NCI-H774 (cell line): ENCODE data around the gene KRT80.

Experiments
- DNase-seq: peaks from one replicate; lab custom pipeline; 2025; lab: John Stamatoyannopoulos, UW

Gene KRT80

DNA sequence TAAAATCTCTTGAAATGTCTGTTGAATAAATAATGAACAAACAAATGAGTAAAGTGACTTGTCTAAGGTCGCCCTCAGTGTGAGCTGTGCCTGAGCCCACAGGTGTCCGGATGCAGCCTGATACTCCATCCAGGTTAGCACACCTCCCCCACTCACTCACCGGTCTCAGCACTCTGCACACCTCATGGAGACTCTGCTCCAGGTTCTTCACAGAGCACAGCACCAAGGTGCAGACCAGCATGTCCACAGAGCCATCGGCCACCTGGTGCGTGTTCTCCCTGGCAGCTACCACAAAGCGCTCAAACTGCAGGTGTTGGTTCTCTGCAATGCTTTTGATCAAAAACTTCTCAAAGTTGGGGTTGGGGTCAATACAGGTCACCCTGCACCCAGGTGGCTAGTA, 37.1 kb upstream of the KRT80 start:
- DNase-seq = no peak

DNA sequence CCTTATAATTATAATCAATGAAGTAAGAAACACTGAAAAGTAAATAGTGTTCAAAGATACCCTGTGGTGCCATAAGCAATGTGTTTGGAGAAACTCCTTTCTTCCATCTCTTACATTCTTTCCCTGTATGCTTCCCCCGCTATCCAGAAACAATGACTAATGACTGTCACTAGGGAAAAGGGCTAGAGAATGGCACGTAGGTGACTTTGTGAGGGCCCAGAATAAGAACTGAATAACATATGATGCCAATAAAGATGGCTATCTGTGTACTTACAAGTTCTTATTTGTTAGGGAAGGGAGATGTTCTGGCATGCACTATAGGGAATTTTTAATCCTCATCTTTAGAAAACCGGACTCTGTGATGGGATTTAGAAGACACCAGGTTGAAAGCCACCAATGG, 36.6 kb upstream of the KRT80 start:
- DNase-seq = no peak

DNA sequence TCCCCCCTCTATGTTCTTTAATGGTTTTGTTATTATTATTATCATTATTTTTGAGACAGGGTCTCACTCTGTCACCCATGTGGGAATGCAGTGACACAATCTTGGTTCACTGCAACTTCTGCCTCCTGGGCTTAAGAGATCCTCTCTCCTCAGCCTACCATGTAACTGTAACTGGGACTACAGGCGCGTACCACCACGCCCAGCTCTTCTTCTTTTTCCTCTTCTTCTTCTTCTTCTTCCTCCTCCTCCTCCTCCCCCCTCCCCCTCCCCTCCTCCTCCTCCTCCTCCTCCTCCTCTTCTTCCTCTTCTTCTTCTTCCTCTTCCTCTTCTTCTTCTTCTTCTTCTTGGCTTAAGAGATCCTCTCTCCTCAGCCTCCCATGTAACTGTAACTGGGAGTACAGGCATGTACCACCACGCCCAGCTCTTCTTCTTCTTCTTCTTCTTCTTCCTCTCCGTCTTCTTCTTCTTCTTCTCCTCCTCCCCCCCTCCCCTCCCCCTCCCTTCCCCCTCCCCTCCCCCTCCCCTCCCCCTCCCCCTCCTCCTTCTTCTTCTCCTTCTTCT, 35.9 kb upstream of the KRT80 start:
- DNase-seq = no peak

DNA sequence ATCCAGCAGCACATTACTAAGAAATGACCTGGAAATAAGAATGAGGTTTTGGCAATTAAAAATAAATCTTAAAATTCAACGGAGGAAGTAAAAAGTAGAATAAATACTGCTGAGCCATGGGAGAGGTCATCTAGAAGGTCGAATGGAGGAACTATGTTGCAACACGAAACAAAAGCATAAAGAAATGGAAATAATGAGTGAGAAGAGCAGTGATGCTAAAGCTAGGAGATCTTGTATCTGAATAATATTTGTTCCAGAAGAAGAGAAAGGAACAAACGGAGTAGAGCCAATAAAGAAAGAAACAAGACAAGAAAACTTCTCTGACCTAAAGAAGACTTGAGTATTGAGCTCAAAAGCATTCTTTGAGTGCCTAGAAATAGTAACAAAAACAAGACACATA, 34.6 kb upstream of the KRT80 start:
- no peak for DNase-seq

DNA sequence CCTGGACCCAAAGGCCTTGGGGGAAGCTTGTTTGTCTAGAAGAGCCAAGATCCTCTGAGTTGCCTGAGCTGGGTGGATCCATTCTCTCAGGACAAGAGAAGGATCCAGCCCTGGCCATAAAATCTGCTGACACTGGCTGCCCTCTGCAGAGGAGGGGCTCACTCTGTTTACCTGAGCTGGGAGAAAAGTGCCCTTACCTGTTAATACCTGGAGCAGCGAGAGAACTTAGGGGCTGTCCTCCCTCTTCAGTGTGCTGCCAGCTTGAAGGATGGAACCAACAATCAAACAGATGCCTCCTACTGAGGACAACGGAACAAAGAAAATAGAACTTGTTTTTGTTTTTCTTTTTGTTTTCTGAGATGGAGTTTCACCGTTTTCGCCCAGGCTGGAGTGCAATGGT, 33.9 kb upstream of the KRT80 start:
- no peak for DNase-seq

DNA sequence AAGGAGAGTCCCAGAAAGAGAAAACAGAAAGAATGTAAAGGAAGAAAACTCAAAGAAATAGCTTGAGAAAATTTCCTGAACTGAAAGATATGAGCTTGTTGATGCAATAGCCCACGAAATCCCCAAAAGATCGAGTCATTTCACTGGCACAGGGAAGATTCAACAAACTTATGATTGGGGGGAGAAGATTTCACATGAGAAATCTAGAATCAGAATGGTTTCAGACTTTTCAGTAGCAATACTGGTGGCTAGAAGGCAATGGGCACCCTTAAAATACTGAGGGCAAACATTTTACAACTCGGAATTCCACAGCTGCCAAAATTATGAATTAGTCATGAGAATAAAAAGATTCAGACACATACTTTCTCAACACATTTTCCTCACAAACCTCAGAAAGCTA, 32.3 kb upstream of the KRT80 start:
- DNase-seq = no peak

DNA sequence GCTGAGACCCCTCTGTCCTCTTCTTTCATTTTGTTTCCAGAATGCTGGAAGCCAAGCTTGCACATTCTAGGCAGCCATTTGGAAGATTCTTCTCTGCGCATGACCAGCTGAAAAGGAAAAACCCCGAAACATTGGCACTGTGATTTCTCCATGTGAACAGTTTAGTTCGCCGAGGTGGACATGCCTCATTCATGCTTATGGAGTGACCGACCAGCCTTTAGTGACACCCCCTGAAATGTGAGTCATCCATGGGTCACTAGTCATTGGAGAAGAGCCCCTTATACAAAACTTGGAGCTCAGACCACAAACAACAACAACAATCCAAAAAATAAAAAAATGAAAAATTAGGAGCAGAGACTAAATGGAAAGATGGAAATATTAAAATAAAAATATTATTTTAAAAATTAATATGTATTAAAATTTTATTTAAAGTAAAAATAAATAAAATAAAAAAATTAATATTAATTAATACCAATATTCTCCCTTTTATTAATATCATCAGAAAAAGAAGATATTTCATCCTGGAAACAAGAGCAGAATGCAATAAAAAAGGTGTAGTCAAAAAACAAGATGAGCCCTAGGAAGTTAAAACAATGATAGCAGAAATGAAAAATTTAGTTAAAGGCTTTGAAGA, 31.7 kb upstream of the KRT80 start:
- no peak for DNase-seq

DNA sequence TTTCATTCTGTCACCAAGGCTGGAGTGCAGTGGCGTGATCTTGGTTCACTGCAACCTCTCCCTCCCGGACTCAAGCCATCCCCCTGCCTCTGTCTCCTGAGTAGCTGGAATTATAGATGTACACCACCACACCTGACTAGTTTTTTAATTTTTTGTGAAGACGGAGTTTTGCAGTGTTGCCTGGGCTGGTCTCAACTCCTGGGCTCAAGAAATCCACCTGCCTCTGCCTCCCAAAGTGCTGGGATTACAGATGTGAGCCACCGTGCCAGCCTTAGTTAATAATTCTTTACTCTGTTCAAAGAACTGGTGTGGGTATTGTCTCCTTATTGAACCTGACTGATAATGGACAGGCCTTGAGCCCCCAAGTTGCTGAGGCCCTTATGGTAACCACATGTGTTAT, 30.9 kb upstream of the KRT80 start:
- DNase-seq = no peak

DNA sequence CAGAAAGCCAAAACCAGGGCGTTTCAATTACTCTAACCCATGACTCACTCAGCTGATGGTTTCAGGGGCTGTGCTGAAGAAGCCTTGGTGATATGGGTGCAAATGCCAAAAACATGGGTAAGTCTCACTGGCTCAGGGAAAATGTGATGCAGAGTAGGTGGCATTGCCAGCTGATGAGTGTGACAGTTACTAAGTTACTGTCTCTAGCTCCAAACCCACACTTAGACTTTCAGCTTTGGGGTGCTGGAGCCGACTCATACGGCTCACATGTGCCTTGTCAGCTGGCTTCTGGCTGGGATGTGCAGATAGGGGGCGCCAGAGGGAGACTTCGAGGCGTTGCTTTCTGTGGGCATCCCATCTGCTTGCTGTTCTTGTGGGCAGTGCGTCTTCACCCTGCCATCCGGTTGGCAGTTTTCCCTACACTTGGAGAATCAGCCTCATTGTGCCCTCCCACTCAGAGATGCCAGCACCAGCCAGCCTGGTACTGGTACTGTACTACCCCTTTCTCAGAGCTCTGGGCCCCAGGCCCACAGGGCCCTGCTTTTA, 30.2 kb upstream of the KRT80 start:
- DNase-seq = peak; percentile 59

DNA sequence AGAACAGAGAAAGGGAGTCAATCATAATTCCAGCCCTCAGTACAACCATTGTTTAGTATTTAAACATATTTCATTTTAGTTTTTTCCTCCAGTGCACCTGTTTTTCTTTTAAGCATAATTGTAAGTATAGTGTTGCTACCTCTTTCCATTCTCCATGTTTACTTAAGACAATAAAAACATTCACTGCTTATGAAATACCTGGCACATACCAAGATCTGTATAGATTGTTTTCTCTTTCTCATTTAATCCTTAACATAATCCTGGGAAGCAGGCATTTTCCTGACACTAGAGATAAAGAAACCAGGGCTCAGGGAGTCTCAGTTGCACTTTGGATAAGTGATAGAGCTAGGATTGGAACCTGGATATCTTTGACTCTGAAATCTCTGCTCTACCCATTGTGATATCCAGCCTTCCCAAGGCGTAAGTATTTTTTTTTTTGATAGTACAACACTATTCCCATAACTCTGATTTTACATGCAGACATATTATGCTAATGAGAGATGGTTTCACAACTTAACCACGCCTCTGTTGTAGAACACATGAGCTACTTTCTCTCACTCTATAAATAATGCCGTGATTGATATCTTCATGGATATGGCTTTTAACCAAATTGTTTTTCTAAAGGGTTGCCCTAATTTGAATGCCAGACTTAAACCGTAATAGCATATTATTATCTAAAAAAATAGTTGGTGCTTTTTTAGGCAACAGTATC, 29.4 kb upstream of the KRT80 start:
- DNase-seq = no peak

DNA sequence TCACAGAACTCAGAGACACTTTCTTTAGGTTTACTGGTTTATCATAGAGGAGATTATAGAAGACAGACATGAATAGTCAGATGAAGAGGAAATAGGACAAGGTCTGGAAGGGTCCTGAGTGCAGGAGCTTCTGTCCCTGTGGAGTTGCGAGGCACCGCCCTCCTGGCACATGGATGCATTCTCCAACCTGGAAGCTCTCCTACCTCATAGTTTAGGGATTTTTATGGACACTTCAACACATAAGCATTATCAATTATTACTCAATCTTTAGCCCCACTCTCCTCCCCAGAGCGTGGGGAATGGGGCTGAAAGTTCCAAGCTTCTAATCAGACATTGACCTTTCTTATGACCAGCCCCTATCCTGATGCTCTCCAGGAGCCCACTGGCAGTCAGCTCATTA, 28.7 kb upstream of the KRT80 start:
- DNase-seq = no peak

DNA sequence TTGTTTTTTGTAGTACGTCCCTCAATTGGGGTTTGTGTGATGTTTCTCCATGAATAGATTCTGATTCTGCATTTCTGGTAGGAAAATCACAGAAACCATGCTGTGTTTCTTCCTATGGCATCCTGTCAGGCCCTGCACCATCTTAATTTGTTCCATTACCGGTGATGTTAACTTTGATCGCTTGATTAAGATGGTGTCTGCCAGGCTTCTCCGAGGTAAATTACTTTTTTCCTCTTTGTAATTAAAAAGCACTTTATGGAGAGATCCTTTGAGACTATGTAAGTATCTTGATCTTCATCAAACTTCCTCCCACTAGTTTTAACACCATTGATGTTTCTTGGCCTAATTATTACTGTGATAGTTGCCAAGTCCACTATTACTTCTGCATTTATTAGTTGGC, 26.2 kb upstream of the KRT80 start:
- DNase-seq = no peak

DNA sequence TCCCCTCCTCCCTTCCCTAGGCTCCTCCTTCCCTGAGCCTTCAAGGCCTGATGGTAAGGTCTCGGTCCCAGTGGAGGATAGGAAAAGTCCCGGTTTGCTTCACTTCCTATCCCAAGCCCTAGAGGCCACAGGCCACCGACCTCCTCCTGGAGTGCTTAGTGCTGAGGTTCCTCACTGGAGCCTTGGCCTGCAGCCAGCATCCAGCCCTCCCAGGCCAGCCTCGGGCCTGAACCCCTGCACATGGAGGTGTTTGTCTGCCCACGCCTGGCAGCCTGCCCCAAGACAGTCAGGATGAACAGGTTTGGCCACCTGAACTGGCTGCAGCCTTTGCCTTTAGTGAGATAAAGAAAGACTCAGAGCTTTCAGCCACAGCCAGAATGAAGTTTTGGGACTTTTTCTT, 25.4 kb upstream of the KRT80 start:
- DNase-seq = no peak

DNA sequence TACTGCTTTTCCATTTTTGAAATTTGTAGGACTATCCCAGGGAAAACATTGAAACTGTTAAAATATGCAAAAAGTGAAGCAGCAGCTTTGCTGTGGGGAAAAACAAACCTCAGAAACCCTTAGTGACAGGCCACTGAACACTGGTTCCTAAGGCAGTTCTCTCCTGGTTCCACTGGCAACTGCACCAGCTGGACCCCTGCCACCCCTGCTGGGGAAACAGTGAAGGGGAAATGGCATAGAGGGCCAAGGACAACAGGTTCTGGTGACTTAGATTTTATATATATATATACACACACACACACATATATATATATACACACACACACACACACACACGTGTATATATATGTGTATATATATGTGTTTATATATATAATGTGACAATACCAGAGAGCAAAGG, 25.0 kb upstream of the KRT80 start:
- no peak for DNase-seq

DNA sequence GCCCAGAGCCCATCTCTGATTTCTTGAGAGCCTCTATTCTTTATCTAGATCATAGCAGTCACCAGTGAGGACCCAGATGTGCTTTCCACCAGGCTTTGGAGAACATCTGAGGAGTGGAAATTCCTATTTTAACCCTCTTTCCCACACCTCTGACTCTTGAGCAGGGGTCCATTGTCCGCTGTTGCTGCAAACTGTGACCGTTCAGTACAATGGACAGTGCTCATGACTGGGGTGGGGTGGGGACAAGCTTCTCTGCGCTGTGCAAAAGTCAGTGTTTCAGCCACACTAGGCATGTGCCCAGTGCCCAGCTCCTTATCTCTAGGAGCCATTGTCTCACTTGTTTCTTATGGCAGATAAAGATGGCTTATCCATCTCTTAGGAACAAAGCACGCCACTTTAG, 24.3 kb upstream of the KRT80 start:
- DNase-seq = no peak

DNA sequence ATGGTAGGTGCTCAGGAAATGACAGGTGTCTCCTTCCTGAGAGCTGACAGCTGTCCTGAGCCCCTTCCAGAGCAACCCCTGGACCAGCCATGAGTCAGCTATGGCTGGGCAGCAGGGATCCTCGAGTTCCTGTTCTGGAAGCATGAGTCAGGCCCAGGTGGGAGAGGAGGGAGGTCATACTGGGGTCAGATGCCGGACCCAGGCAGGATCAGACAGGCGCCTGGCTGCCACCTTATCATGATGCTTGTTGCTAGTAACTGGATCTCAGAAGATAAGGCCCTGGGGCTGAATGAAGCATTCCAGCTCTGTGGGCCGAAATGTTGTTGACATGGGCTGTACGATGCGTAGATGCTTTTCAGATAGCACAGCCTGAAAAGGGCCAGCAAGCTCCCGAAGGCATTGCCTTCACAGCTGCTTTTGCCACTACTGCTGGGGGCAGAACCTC, 23.8 kb upstream of the KRT80 start:
- no peak for DNase-seq

DNA sequence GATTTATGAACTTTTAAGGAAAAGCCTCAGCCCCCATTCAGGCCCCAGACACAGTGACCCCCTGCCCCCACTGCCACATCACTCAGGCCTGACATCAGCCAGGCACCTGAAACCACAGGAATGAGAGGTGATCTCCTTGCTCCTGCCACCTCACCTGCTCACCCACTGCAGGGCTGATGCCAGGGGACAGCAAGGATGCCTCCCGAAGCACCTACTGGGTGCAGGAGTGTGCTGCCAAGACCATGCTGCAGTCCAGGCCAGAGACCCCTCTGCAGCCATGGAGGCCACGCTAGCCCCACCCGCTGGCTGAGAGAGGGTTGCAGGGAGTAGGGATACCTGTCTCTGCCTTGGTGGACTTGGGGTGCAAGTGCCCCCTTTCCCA, 22.6 kb upstream of the KRT80 start:
- no peak for DNase-seq

DNA sequence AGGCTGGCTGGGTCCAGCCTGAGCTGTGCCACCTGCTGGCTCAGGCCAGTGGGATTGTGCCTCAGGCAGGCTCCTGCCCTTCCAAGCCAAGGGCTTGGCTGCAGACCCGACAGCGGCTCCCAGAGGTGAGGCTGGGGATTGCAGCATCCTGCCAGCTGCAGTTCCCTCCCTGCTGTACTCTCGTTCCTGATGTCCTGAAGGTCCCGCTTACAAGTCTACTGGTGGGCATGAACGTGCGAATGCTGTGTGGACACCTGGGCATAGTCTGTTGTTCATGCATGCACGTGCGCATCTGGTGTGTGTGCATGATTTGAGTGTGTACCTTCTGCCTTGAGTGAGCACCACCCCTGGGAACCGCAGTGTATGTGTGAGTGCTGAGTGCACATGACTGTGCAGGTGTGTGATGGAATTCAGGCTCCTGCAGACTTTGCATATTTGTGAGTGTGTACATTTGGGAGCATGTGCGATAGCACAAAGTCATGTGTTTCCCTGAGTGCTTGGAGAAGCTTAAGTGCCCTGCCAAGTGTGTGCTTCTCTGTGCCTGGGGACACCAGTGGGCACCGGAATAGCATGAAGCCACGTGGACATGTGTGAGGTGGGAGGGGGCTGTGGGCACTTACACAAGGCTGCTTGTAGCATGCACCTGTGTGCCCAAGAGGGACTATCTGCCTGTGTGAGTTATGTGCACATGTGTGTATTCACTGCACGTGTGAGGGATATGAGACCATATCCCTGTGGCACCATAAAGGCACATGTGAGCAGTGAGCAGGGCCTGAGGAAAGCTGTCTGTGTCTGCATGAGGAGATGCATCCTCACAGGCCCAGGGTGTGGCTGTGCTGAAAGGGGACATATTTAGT, 22.0 kb upstream of the KRT80 start:
- peak; percentile 76 for DNase-seq

DNA sequence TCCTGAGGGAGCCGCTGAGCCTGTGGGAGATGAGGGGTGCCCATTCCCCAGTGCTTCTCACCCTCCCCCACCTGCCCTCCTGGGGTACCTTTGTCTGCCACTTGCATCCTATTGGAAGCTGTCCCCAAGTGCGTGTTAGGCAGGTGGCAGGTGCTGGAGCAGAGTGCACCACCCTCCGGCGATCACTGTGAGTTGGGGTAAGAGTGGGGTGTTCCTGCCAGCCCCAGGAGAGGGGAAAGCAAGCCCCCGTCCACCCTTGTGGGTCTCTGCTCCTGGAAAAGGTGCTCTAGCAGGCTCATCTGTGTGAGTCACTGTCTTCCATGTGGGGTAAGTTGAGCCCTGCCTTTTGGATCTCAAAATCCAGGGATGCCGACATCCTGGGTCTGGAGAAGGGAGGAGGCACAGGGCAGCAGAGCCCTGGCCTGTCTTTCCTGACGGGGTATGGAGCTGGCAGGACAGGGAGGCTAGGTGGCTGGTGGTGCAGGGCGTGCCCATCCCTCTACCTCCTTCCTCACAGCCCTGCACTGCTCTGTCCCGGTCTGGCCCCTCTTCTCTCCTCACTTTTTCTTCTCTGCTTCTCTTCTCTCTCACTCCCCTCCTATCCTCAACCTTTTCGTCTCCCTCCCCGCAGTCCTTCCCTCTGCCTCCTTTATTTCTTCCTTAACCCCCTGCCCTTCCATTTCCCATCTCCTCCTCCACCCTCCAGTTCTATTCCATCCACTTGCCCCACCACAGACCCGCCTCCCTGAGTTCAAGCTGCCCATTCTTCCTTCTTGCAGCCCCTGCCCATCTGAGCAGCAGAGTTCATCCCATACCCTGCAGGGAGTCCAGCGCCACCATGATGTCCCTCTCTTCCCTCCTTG, 21.1 kb upstream of the KRT80 start:
- DNase-seq = no peak

DNA sequence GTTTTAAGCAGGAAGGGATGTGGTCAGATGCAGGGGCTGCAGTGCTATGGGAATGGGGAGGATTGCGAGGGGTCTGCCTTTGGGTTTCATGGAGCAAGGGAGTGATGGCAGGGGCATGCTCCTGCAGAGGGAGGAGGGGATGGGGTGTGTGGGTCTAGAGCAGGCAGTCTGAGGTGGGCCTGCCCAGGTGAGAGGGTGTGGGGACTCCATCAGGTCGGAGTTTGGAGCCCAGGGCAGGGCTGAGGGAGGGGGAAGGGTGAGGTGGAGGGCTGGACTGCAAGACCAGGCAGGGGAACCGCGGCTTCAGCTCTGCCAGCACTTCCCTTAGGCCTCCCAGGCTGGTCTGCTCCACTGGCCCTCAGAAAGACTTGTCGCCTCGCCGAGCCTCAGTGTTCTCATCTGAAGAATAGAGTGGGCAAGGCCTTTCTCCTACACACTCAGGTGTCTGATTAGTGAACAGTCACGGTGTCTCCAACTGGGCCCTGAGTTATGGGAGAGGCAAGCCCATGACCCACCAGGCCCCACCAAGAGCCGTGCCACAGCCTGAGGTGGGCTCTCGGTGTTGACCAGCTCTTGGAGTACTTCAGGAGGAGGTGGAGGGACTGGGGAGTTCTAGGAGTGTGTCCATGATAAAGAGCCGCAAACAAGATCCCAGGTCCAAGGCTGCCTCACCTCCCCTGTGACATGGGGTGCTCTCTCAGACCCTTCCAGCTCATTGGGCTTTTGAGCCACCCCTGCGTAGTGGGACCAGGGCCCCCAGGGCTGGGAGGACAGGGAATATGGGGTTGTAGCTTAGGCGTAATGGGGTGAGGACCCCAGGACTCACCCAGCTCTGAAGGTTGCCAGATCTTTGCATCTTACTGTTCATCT, 20.1 kb upstream of the KRT80 start:
- no peak for DNase-seq
